ENCODE results near the gene FAF1.

Gene FAF1

GRCh38 chr1:50427818-50428779, 532.0 kb downstream of the FAF1 start:
- DNase-seq (ENCODE audit: low spot score), result no peak
- no peak for TF ChIP-seq CTCF (IDR thresholded peaks at IDR 0.05; ENCODE audit: extremely low read depth, missing control alignments)

- no peak for TF ChIP-seq CTCF (IDR thresholded peaks at IDR 0.05; ENCODE audit: extremely low read depth, missing control alignments)
- DNase-seq (ENCODE audit: low spot score), result no peak
These were observed 532.8 kb downstream of the FAF1 start for GRCh38 chr1:50427086-50427817.

GRCh38 chr1:50426702-50427085, 533.4 kb downstream of the FAF1 start:
- TF ChIP-seq CTCF (IDR thresholded peaks at IDR 0.05; ENCODE audit: extremely low read depth, missing control alignments), result no peak
- no peak for DNase-seq (ENCODE audit: low spot score)

GRCh38 chr1:50426108-50426700, 533.9 kb downstream of the FAF1 start:
- TF ChIP-seq CTCF (IDR thresholded peaks at IDR 0.05; ENCODE audit: extremely low read depth, missing control alignments), result no peak

GRCh38 chr1:50425376-50426107, 534.5 kb downstream of the FAF1 start:
- peak; percentile 40 for DNase-seq (ENCODE audit: low spot score)
- no peak for TF ChIP-seq CTCF (IDR thresholded peaks at IDR 0.05; ENCODE audit: extremely low read depth, missing control alignments)

More at GRCh38 chr1:50426108-50426700, 533.9 kb downstream of the FAF1 start:
- DNase-seq (ENCODE audit: low spot score), result no peak

GRCh38 chr1:50424884-50425375, 535.1 kb downstream of the FAF1 start:
- DNase-seq (ENCODE audit: low spot score), result no peak
- TF ChIP-seq CTCF (IDR thresholded peaks at IDR 0.05; ENCODE audit: extremely low read depth, missing control alignments), result no peak

Measured in GM20000 (cell line).